Activated T-helper 17 cell treated with anti-CD3 and anti-CD28 coated beads, Interleukin-2, amount 50 U/mL, for 72 hours (primary cell): Measurements from ENCODE around the gene ZNF526. TPM values are rescaled to one million over a fixed set of nuclear protein-coding genes. Genes with fewer than 3 reads are reported as not detected.

Source experiments
- ATAC-seq: fragments of 150-1000 bp; cut with Tn5 transposase; replicated peaks from 2 replicates; pipeline ENCODE4 v1.10.0; 2021; ENCODE audit warnings: mild to moderate bottlenecking, moderate library complexity
- H3K27ac Mint-ChIP-seq: one replicate; pipeline ENCODE4 v1.8.0; 2022; ENCODE audit warnings: mixed read lengths
- H3K27me3 Mint-ChIP-seq: one replicate; pipeline ENCODE4 v1.8.0; 2022; ENCODE audit warnings: mixed read lengths
- H3K36me3 Mint-ChIP-seq: one replicate; pipeline ENCODE4 v1.8.0; 2022; ENCODE audit warnings: low read depth, mild to moderate bottlenecking, mixed read lengths
- H3K4me1 Mint-ChIP-seq: one replicate; pipeline ENCODE4 v1.8.0; 2022; ENCODE audit warnings: mixed read lengths
- H3K4me3 Mint-ChIP-seq: one replicate; pipeline ENCODE4 v1.8.0; 2022; ENCODE audit warnings: mild to moderate bottlenecking, mixed read lengths
- H3K9me3 Mint-ChIP-seq: one replicate; pipeline ENCODE4 v1.8.0; 2022; ENCODE audit warnings: mixed read lengths
- total RNA-seq, 2 donors: library from RNA; stranded (reverse); gene quantifications; one replicate each; pipeline ENCODE4 v1.2.3, GENCODE V29; 2022

The ZNF526 gene
- total RNA-seq, 2 donors from 2014 or later, result 17.2 to 18.0 TPM

GRCh38 chr19:42268142-42268703 is 48.1 kb downstream of the ZNF526 start:
- H3K9me3 Mint-ChIP-seq, result no peaks in the 10 kb centered on the region
- H3K27ac Mint-ChIP-seq, result no peak overlapping the region
- no peak overlapping the region for H3K4me3 Mint-ChIP-seq
- peaks cover 9% of the 10 kb centered on the region for H3K4me1 Mint-ChIP-seq
- H3K36me3 Mint-ChIP-seq, result peaks cover 8% of the 10 kb centered on the region
- H3K27me3 Mint-ChIP-seq, result no peaks in the 10 kb centered on the region
- peak; percentile 68 for ATAC-seq

- Mint-ChIP-seq H3K36me3 (peaks cover 15% of the 10 kb centered on the region), H3K27ac (no peak within 1 kb of the TSS), H3K4me3 (no peak within 1 kb of the TSS), H3K9me3 (no peaks in the 10 kb centered on the region), H3K4me1 (peaks cover 9% of the 10 kb centered on the region), H3K27me3 (no peaks in the 10 kb centered on the region)
- peak; percentile 83 for ATAC-seq
These were observed 48.8 kb downstream of the ZNF526 start, which contains the start of gene CIC for GRCh38 chr19:42268704-42269477. TSS of gene CIC (plus strand) at chr19:42269252. CDS start at chr19:42271784, 2,532 bp downstream.

DNA sequence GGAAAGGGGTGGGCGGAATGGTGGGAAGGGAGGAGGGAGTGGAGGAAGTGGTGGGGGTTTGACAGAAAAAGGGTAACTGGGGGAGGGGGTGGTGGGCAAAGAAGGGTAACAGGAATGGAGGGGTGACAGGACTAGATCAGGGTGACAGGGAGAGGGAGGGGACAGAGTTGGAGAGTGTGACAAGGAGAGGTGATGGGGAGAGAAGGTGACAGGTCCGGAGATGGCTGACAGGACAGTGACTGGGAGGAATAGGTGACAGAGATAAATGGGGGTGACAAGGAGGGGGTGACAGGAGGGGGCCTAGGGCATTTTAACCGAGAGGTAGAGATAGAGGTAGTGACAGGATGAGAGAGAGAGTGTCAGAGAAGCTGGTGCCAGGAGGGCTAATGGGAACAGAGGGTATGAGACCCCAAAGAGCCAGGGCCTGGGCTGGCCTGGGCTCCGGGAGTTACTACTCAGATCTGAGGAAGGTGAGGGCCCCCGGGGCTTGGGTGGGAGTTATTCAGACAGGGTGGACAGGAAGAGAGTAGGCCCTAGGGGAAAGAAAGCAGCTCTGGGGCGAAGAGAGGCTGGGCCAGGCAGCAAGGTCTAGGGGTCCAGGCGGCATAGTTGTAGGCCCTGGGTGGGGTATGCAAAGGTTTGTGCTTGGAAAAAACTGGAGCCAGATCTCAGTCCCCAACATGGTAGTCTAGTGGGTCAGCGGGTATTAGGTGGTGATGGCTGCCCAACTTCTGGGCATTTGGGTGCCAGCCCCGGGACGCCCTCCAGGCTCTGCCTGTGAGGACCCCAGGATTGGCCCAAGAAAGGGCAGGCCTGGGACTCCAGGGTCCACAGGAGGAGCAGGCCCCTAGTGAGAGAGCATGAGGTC is 49.6 kb downstream of the ZNF526 start:
- Mint-ChIP-seq H3K27me3 (no peaks in the 10 kb centered on the region), H3K9me3 (no peaks in the 10 kb centered on the region), H3K27ac (no peak overlapping the region), H3K4me3 (no peak overlapping the region), H3K4me1 (peaks cover 12% of the 10 kb centered on the region), H3K36me3 (peaks cover 23% of the 10 kb centered on the region)
- ATAC-seq, result no peak

- Mint-ChIP-seq H3K27ac (no peak overlapping the region), H3K4me3 (no peak overlapping the region)
These were observed 50.4 kb downstream of the ZNF526 start for GRCh38 chr19:42270346-42271044.

DNA sequence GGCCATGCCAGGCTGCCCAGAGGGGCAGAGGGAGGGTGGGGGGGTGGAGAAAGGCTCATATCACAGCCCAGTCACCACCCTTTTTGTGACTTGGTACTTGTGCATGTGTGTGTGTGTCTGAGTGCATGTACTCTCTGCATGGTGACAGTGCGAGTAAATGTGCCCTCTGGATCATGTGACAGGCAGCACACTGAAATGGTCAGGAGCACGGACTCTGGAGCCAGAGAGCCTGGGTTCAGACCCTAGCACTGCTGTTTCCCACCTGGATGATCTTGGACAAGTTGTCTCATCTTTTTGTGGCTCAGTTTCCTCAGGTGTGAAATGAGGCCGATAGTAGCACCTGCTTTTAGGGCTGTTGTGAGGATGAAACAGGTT is 50.9 kb downstream of the ZNF526 start:
- ATAC-seq, result no peak
- Mint-ChIP-seq H3K4me1 (peaks cover 22% of the 10 kb centered on the region), H3K36me3 (peaks cover 33% of the 10 kb centered on the region), H3K4me3 (no peak overlapping the region), H3K9me3 (no peaks in the 10 kb centered on the region), H3K27me3 (no peaks in the 10 kb centered on the region), H3K27ac (no peak overlapping the region)

More at GRCh38 chr19:42270346-42271044, 50.4 kb downstream of the ZNF526 start:
- peak; percentile 24 for ATAC-seq
- H3K36me3 Mint-ChIP-seq, result peaks cover 30% of the 10 kb centered on the region
- no peaks in the 10 kb centered on the region for H3K9me3 Mint-ChIP-seq
- H3K4me1 Mint-ChIP-seq, result peaks cover 18% of the 10 kb centered on the region
- H3K27me3 Mint-ChIP-seq, result no peaks in the 10 kb centered on the region

DNA sequence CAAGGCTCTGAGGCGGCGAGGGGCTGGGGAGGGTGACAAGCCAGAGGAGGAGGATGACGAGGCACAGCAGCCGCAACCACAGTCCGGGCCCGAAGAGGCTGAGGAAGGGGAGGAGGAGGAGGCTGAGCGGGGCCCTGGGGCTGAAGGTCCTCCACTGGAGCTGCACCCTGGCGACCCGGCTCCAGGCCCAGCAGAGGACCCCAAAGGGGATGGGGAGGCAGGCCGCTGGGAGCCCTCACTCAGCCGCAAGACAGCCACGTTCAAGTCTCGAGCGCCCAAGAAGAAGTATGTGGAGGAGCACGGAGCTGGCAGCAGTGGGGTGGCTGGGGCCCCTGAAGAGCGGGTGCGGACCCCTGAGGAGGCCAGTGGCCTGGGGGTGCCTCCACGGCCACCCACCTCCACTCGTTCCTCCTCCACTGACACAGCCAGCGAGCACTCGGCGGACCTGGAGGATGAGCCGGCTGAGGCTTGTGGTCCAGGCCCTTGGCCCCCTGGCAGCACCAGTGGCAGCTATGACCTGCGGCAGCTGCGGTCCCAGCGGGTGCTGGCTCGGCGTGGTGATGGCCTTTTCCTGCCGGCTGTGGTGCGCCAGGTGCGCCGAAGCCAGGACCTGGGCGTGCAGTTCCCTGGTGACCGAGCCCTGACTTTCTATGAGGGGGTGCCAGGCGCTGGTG is 51.9 kb downstream of the ZNF526 start:
- H3K36me3 Mint-ChIP-seq, result peaks cover 43% of the 10 kb centered on the region
- no peak overlapping the region for H3K4me3 Mint-ChIP-seq
- H3K27ac Mint-ChIP-seq, result no peak overlapping the region
- ATAC-seq, result no peak
- peaks cover 26% of the 10 kb centered on the region for H3K4me1 Mint-ChIP-seq
- H3K27me3 Mint-ChIP-seq, result no peaks in the 10 kb centered on the region
- no peaks in the 10 kb centered on the region for H3K9me3 Mint-ChIP-seq

- peaks cover 48% of the 10 kb centered on the region for H3K36me3 Mint-ChIP-seq
- H3K9me3 Mint-ChIP-seq, result no peaks in the 10 kb centered on the region
- no peak overlapping the region for H3K4me3 Mint-ChIP-seq
These were observed 52.4 kb downstream of the ZNF526 start for GRCh38 chr19:42272535-42272897.

DNA sequence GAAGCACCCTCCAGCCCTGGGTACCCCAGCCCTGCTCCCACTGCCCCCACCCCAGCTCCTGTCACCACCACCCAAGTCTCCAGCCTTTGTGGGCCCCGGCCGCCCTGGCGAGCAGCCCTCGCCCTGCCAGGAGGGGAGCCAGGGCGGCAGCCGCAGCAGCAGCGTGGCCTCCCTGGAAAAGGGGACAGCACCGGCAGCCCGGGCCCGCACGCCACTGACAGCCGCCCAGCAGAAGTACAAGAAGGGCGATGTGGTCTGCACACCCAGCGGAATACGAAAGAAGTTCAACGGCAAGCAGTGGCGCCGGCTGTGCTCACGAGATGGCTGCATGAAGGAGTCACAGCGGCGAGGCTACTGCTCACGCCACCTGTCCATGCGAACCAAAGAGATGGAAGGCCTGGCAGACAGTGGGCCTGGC is 52.9 kb downstream of the ZNF526 start:
- H3K4me1 Mint-ChIP-seq, result peaks cover 26% of the 10 kb centered on the region

More at GRCh38 chr19:42272535-42272897, 52.4 kb downstream of the ZNF526 start:
- H3K4me1 Mint-ChIP-seq, result peaks cover 26% of the 10 kb centered on the region
- H3K27ac Mint-ChIP-seq, result no peak overlapping the region
- H3K27me3 Mint-ChIP-seq, result no peaks in the 10 kb centered on the region
- ATAC-seq, result no peak

GRCh38 chr19:42273407-42274064 is 53.4 kb downstream of the ZNF526 start:
- ATAC-seq, result no peak
- Mint-ChIP-seq H3K27ac (no peak overlapping the region), H3K36me3 (peaks cover 52% of the 10 kb centered on the region), H3K9me3 (no peaks in the 10 kb centered on the region), H3K27me3 (no peaks in the 10 kb centered on the region), H3K4me1 (peaks cover 32% of the 10 kb centered on the region), H3K4me3 (peak overlapping the region; percentile 22)

More for the DNA sequence above, 52.9 kb downstream of the ZNF526 start:
- ATAC-seq, result no peak
- Mint-ChIP-seq H3K4me3 (peak overlapping the region; percentile 22), H3K9me3 (no peaks in the 10 kb centered on the region), H3K36me3 (peaks cover 48% of the 10 kb centered on the region), H3K27me3 (no peaks in the 10 kb centered on the region), H3K27ac (no peak overlapping the region)

GRCh38 chr19:42274065-42274682 is 54.1 kb downstream of the ZNF526 start:
- no peak overlapping the region for H3K27ac Mint-ChIP-seq
- no peaks in the 10 kb centered on the region for H3K27me3 Mint-ChIP-seq
- H3K36me3 Mint-ChIP-seq, result peaks cover 58% of the 10 kb centered on the region
- H3K4me1 Mint-ChIP-seq, result peaks cover 38% of the 10 kb centered on the region
- no peak overlapping the region for H3K4me3 Mint-ChIP-seq
- no peaks in the 10 kb centered on the region for H3K9me3 Mint-ChIP-seq
- ATAC-seq, result no peak

DNA sequence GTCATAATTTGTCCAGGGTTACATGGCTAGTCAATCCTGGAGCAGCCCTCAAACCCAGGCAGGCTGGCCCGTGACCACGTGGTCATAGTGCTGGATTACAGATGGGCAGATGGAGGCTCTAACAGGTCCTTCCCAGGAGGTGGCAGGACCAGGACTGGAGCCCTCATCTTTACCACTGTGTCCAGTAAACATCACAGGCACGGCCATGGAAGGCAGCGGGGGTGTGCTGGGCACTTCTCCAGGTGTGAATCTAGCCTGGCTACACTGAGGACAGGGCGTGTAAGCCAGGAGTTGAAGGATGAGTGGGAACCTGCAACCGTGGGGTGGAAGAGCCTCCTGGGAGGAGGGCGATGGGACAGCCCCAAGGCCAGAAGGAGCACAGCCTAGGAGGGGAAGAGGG is 55.0 kb downstream of the ZNF526 start:
- peak overlapping the region; percentile 46 for H3K27ac Mint-ChIP-seq
- no peaks in the 10 kb centered on the region for H3K27me3 Mint-ChIP-seq
- no peaks in the 10 kb centered on the region for H3K9me3 Mint-ChIP-seq
- no peak for ATAC-seq
- peaks cover 65% of the 10 kb centered on the region for H3K36me3 Mint-ChIP-seq
- H3K4me3 Mint-ChIP-seq, result no peak overlapping the region
- peaks cover 43% of the 10 kb centered on the region for H3K4me1 Mint-ChIP-seq

- ATAC-seq, result no peak
- Mint-ChIP-seq H3K27me3 (no peaks in the 10 kb centered on the region), H3K9me3 (no peaks in the 10 kb centered on the region), H3K4me3 (no peak overlapping the region), H3K4me1 (peaks cover 43% of the 10 kb centered on the region), H3K27ac (peak overlapping the region; percentile 46), H3K36me3 (peaks cover 65% of the 10 kb centered on the region)
These were observed 55.4 kb downstream of the ZNF526 start for GRCh38 chr19:42275517-42275916.

DNA sequence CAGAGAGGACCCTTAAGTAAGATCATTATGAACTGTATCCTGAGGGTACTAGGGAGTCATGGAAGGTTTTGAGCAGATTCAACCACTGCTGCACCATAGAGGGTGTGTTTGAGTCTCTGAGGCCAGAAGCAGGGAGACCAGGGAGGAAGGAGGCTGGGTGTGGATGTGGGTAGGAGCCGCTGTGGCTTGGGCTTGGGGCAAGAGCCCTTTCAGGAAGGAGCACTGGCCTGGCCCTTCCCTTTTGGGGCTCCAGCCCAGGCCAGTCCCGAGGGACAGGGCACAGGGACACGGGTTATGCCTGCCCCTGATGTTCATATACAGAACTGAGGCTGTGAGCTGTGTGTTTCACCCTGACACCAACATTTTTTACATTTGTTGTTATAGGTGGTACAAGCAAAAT is 56.2 kb downstream of the ZNF526 start:
- Mint-ChIP-seq H3K36me3 (peaks cover 65% of the 10 kb centered on the region), H3K4me3 (no peak overlapping the region), H3K9me3 (no peaks in the 10 kb centered on the region), H3K27me3 (no peaks in the 10 kb centered on the region), H3K4me1 (peaks cover 39% of the 10 kb centered on the region), H3K27ac (peak overlapping the region; percentile 46)
- no peak for ATAC-seq
